Measurements from ENCODE around the gene ZNF579. TPM values are rescaled to one million over a fixed set of nuclear protein-coding genes. Genes with fewer than 3 reads are reported as not detected.

ZNF579 gene
- polyA plus RNA-seq, 2 of the 4 experiments (the other 2 are of a cell fraction) = 6.5 to 16.2 TPM

DNA sequence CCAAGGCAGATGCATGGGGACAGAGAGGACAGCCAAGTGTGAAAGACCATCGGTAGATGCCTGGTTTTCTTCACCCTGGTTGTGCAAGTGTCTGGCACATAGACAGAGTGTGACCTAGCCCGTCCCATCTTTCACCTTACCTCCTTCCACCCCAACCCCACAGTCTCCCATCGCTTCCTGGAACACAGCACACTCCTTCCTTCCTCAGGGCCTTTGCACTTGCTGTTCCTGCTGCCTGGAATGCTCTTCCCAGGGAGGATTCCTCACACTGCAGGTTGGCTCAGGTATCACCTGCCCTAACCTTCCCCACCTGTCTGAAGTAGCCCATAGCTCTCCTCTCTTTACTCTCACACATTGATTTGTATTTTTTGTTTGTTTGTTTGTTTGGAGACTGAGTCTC, 15.7 kb upstream of the ZNF579 start:
- no peak for FAIRE-seq
- H3K4me2 ChIP-seq = no peak overlapping the region
- no peak overlapping the region for H3K4me3 ChIP-seq
- peaks cover 11% of the 10 kb centered on the region for H3K4me1 ChIP-seq
- no peak for DNase-seq (ENCODE audit: low read depth in 1 of 2, low spot score in 1 of 2)
- ATAC-seq = no peak
- 88% methylated on average over 3 of the region's 3 CpGs for WGBS (ENCODE audit: missing lambda C conversion rate)
- ChIA-PET POLR2A (no interaction called here), CTCF (interaction anchor here (1.1 to 1.8 kb wide), 3 partner anchors 10 to 92 kb away, joined by 4 to 8 read pairs (median 5); no protein-coding TSS in a partner anchor)
- no peak overlapping the region for H3K27ac ChIP-seq
- no peaks in the 10 kb centered on the region for H3K9me3 ChIP-seq
- TF ChIP-seq, protein P1, sequence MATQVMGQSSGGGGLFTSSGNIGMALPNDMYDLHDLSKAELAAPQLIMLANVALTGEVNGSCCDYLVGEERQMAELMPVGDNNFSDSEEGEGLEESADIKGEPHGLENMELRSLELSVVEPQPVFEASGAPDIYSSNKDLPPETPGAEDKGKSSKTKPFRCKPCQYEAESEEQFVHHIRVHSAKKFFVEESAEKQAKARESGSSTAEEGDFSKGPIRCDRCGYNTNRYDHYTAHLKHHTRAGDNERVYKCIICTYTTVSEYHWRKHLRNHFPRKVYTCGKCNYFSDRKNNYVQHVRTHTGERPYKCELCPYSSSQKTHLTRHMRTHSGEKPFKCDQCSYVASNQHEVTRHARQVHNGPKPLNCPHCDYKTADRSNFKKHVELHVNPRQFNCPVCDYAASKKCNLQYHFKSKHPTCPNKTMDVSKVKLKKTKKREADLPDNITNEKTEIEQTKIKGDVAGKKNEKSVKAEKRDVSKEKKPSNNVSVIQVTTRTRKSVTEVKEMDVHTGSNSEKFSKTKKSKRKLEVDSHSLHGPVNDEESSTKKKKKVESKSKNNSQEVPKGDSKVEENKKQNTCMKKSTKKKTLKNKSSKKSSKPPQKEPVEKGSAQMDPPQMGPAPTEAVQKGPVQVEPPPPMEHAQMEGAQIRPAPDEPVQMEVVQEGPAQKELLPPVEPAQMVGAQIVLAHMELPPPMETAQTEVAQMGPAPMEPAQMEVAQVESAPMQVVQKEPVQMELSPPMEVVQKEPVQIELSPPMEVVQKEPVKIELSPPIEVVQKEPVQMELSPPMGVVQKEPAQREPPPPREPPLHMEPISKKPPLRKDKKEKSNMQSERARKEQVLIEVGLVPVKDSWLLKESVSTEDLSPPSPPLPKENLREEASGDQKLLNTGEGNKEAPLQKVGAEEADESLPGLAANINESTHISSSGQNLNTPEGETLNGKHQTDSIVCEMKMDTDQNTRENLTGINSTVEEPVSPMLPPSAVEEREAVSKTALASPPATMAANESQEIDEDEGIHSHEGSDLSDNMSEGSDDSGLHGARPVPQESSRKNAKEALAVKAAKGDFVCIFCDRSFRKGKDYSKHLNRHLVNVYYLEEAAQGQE (IDR thresholded peaks at IDR 0.05) = no peak
- TF ChIP-seq ZSCAN20 (CRISPR knock-in tag; IDR thresholded peaks at IDR 0.05) (no peak), NPAS2 (CRISPR knock-in tag; IDR thresholded peaks at IDR 0.05; ENCODE audit: borderline replicate concordance) (no peak), HDAC2 (IDR thresholded peaks at IDR 0.05) (no peak), FOSL2 (IDR thresholded peaks at IDR 0.05) (no peak), FOSL2 (CRISPR knock-in tag; IDR thresholded peaks at IDR 0.05) (no peak), CHD4 (IDR thresholded peaks at IDR 0.05; ENCODE audit: borderline replicate concordance) (no peak), ZNF302 (CRISPR knock-in tag; IDR thresholded peaks at IDR 0.05) (no peak), RARB (CRISPR knock-in tag; IDR thresholded peaks at IDR 0.05) (no peak), CHD2 (IDR thresholded peaks at IDR 0.05; ENCODE audit: low read length, partially characterized antibody) (no peak)
- TF ChIP-seq, protein P2, sequence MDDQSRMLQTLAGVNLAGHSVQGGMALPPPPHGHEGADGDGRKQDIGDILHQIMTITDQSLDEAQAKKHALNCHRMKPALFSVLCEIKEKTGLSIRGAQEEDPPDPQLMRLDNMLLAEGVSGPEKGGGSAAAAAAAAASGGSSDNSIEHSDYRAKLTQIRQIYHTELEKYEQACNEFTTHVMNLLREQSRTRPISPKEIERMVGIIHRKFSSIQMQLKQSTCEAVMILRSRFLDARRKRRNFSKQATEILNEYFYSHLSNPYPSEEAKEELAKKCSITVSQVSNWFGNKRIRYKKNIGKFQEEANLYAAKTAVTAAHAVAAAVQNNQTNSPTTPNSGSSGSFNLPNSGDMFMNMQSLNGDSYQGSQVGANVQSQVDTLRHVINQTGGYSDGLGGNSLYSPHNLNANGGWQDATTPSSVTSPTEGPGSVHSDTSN (IDR thresholded peaks at IDR 0.05) = no peak

- peaks cover 6% of the 10 kb centered on the region; the same call in 2 of the 3 replicates for H3K4me1 ChIP-seq
- no peak for ATAC-seq
- ChIA-PET CTCF (interaction anchor here (0.6 to 1.8 kb wide), 8 partner anchors 9 to 304 kb away, joined by 3 to 8 read pairs (median 4); partner anchors contain the start of gene ZNF865), POLR2A (interaction anchor here (0.5 kb wide), 1 partner anchor 454 kb away, joined by 4 read pairs; no protein-coding TSS in a partner anchor)
- H3K9me3 ChIP-seq = no peaks in the 10 kb centered on the region
- DNase-seq (ENCODE audit: low read depth in 1 of 2, low spot score in 1 of 2) = peak in 1 of 2 experiments; percentile 41
- TF ChIP-seq, protein P1 (IDR thresholded peaks at IDR 0.05) = no peak
- TF ChIP-seq RARB (CRISPR knock-in tag; IDR thresholded peaks at IDR 0.05) (no peak), POLR2AphosphoS2 (conservative IDR thresholded peaks at IDR 0.05; ENCODE audit: low read length) (no peak), CEBPB (IDR thresholded peaks at IDR 0.05) (no peak), EP300 (IDR thresholded peaks at IDR 0.05) (no peak)
- 84% methylated on average over 4 of the region's 4 CpGs for WGBS (ENCODE audit: missing lambda C conversion rate)
- no peak for FAIRE-seq
- no peak overlapping the region for H3K4me2 ChIP-seq
- H3K4me3 ChIP-seq = no peak overlapping the region
- no peak overlapping the region for H3K27ac ChIP-seq
Observed at GRCh38 chr19:55594996-55595545, 14.4 kb upstream of the ZNF579 start.

Measured in A549 (cell line).